Hypothalamus (tissue), 51 donors: Measurements from ENCODE around the gene ILKAP.

ENCODE experiments used
- DNase-seq, 51 donors: peaks; one replicate each; lab custom pipeline; 2025; lab: John Stamatoyannopoulos, UW

Gene ILKAP

DNA sequence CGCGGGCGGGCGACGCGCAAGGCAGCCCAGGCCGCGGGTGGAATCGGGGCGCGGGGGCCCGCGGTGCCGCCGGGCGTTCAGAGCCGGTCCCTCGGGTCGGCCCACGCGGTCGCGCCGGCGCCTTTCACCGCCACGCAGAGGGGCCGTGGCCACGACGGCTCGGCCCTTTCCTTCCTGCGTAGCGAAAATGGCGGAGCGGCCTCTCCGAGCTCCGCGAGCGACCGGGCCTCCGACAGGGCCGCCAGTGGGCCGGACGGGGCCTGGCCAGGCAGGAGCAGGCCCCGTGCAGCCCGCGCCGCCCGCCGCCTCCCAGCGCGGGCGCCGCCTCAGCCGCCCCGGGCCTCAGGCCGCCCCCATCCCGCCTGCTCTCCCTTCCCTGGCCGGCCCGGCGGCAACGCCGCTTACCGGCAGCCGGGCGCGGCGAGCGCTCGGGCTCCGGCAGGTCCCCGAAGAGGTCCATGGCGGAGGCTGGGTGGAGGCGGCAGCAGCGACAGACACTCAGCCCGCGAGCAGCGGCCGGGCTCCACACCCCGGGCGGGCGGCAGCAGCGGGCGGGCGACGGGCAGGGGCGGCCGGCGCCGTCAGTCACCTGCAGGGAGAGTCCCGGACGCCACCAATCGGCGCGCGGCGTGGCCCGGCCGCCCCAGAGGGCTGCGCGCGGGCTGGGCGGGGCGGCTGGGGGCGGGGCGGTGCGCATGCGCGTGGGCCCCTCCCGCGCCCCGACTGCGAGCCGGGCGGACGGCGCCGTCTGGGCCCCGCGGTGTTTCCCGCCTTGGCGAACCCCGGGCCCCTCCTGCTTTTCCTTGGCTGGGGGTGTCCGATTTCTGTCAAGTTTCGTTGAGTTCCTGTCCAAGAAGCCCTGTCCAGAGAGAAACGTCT lies at the start of gene ILKAP:
Gene ILKAP, minus strand, starts transcription at position 602 of the 879 bp plus-strand sequence. Its CDS starts 142 bp downstream, at position 460.
- peak; percentile 34 to 92 (median 80) for DNase-seq

- no peak for DNase-seq
Observed at GRCh38 chr2:238252766-238253630, 49.5 kb upstream of the ILKAP start.

GRCh38 chr2:238251986-238252385 lies 48.5 kb upstream of the ILKAP start:
- no peak for DNase-seq

- no peak for DNase-seq
Observed at GRCh38 chr2:238251331-238251730, 47.8 kb upstream of the ILKAP start.

DNA sequence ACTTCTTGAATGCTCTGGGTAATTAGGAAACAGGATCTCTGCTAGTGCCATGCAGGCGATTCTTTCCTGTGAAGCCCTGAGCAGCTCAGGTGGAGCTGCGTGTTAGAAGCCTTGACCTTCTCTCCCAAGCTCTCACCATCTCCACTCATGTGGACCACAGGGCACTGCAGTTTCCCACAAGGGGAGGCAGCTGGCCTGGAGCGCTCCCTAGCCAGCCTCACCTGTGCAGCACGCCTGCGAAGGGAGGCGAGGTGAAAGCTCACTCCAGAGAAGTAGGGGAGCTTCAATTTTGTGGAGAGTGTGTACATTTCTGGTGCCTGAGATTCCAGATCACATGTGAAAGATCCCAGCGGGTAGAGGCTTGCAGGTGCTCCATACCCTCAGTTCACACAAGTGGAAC lies 47.4 kb upstream of the ILKAP start:
- DNase-seq, result no peak

- no peak for DNase-seq
Observed at GRCh38 chr2:238247841-238248453, 44.5 kb upstream of the ILKAP start.

- DNase-seq, result no peak
Observed at GRCh38 chr2:238247002-238247822, 43.7 kb upstream of the ILKAP start.

GRCh38 chr2:238244151-238244550 lies 40.7 kb upstream of the ILKAP start:
- DNase-seq, result no peak

DNA sequence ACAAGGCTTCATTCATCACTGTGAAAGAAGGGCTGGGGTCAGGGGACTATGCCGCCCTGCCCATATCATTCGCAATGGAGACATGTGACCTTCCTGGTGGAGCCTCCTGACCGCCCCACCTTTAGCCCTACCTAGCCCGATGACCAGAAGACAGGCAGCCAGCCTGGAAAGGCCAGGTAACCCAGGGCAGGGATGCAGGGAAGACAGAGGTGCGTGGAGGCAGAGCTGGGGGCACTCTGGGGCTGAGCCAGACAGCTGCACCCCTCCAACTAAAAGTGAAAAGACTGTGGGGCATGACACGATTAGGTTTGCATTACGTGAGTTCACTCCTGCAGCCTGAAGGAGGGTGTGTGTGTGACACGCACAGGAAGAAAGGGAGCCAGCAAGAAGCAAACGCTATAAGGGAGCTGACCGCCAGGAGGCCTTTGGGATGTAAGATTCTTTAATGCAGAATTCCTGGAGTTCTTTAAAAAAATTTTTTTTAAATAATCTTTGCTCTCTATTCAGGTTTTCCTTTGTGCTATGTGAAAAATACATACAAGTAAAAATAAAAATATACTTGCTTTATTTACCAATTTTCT lies 40.1 kb upstream of the ILKAP start:
- DNase-seq, result no peak

DNA sequence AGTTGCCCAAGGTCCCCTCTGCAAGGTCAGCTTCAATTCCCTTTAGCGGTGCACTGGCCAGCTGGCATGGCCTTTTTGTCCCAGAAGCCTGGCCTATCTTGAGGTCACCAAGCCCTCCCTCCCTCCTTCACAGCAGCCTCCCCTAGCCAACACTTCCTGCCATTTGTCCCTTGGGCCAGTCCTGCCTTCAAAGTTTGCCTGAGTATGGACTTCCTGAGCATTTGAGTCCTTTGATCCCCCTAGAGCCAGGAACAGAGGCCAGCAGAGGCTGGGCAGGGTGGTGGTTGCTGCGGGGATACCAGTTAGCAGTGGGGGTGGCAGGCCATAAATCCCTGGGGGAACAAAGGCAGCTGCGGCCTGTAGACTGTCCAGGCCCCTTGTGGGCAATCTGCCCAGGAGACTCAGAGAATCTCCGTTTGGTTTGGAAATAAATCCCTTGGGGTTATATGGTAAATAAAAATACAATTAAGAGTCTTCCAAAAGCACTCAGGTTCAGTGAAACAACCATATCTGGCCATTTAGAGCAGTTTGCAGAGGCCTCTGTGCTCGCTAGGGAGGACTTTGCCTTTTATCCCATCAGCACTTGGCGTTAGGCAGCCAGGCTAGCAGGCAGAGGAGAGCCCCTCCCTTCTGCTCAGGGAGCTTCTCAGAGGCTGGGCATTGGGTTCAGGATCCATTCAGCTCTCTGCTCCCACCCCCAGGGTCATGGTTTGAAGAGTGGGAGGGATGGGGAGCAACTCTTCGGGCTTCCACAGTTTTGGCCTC lies 39.4 kb upstream of the ILKAP start:
- peak in 1 of 51 donors; percentile 7 for DNase-seq

DNA sequence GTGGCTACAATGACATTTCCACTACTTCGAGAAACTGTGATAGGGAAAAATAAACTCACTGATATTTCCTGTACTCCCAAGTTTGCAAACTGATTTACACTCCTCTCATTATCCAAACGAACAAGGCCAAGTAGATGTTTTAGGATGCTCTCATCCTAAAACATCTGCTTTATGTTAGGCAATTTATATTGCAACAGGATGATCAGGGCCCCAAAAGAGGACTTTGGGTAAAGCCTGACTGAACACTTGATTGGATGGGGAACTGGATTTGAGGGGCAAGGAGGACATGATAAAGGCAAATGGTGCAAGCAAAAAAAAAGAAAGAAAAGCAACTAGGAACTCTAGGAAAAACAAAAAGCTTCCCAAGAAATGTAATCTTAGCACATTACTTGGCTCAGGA lies 38.5 kb upstream of the ILKAP start:
- no peak for DNase-seq

DNA sequence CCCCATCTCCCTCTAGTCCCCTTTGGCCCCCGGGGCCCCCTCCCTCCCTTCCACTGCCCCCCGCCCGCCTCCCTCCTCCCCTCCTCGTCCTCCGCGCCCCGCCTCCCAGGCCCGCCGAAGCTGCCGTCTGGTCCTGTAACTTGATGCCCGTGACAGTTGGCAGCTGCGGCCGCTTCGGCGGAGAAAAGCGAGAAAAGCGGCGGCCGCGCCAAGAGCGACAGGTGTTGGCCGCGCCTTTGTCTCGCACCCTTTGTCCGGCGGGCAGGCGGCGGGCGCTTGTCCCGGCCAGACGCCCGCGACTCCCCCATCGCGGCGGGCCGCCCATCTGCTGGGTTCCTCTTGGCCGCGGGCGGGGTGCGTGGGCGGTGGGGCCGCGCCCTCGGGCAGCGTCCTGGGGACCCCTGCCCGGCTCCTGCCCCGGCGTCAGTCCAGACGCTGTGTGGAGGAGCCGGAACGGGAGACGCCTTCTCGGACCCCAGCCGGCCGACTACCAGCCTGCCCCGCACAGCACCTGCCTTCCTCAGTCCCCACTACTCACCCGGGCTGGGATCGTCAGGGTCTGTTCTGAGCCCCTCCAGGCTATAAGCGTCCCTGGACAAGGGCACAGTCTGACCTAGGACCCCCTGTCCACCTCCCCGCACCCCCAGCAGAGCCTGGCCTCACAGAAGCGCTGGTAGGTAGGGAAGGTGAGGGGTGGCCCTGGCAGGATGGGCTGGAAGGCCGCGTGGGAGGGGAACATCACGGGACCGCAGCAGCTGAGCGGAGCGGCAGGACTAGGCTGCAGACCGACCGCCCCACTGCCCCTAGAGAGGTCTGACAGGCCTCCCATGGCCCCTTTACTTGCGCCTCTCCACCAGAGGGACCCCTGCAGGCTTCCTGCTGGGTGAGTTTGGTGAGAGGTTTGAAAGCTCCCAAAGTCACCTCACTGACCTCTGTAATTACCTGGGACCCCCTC lies 37.5 kb upstream of the ILKAP start:
- peak in 5 of 51 donors; percentile 12 to 32 (median 27) for DNase-seq

DNA sequence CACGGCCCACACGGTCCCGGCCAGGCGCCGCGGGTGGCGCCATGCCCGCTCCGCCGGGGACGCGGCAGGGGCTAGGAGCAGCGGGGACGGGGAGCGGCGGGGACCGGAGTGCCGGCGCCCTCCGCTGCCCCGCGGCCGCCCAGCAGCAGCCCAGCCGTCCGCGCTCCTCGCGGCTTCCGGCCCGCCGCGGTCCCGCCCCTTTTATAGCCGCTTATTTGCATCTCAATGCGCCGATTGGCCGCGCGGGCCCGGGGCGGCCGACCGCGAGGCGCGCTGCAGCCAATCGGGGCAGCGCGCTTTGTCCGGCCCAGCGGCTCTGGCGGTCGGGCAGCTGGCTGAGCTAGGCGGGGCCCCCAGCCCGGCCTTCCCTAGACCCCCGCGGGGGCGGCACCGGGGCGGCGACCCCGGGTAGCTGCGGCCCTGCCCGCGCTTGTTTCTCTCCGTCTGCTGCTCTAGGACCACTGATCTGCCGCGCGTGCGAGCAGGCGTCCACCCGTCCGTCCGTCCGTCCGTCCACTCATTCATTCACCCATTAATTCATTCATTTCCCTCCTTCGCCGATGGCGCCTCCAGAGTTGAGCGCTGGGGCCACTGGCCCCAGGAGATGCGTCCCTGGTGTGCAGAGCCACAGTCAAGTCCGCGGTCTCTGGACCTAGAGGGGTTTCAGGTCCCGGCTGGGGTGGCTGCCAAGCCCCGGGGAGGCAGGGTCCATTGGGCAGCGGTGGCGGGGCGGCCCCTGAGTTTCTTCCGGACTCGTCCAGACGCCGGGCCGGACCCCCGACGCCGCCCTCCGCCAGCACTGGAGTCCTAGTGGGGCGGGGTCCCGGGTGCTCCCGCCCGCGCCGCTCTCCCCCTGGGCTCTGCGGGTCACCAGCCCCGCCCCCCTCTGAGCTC lies 36.6 kb upstream of the ILKAP start, which contains the start of gene HES6:
Gene HES6, minus strand, starts transcription at position 176 of the 894 bp plus-strand sequence. Its CDS starts 133 bp downstream, at position 43.
- peak in 49 of 51 donors; percentile 15 to 92 (median 72) for DNase-seq

DNA sequence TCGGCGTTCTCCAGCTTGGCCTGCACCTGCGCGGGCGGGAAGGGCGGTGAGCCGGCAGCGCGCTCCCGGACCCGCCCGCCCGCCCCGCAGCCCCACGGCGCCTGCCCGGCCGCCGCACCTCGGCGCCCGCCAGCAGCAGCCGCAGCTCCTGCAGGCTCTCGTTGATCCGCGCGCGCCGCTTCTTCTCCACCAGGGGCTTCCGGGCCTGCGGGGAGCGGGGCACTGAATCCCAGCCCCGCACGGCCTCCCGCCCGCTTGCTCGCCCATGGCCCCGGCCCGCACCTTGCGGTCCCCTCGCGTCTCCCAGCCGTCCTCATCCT lies 36.0 kb upstream of the ILKAP start:
- DNase-seq, result no peak

GRCh38 chr2:238238766-238239542 lies 35.5 kb upstream of the ILKAP start:
- DNase-seq, result peak in 1 of 51 donors; percentile 30

- DNase-seq, result no peak
Observed at GRCh38 chr2:238238311-238238765, 34.8 kb upstream of the ILKAP start.
